ENCODE results near the gene CLCN4.

DNA sequence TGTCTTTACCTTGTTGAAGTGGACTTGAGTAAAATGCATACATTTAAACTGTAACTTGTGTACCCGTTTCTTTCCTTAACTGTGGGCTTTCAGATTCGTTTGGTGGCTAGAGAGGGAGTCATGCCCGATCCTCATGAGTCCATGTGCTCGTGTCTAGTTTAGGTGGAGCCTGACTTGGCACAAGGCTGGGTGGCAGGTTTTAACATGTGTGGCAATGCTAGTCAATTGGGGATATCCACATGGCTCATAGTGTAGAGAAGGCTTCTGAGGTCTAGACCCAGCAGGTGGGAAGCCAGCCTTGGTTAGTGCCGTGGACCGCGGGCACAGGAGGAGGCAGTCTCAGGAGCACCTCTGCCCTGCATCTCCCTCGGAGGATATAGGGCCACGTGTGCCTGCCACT, 48.5 kb upstream of the CLCN4 start:
- TF ChIP-seq, protein P1, sequence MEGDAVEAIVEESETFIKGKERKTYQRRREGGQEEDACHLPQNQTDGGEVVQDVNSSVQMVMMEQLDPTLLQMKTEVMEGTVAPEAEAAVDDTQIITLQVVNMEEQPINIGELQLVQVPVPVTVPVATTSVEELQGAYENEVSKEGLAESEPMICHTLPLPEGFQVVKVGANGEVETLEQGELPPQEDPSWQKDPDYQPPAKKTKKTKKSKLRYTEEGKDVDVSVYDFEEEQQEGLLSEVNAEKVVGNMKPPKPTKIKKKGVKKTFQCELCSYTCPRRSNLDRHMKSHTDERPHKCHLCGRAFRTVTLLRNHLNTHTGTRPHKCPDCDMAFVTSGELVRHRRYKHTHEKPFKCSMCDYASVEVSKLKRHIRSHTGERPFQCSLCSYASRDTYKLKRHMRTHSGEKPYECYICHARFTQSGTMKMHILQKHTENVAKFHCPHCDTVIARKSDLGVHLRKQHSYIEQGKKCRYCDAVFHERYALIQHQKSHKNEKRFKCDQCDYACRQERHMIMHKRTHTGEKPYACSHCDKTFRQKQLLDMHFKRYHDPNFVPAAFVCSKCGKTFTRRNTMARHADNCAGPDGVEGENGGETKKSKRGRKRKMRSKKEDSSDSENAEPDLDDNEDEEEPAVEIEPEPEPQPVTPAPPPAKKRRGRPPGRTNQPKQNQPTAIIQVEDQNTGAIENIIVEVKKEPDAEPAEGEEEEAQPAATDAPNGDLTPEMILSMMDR (IDR thresholded peaks at IDR 0.05): no peak
- no peak for TF ChIP-seq POLR2A (IDR thresholded peaks at IDR 0.05)
